PC-3 (cell line): ENCODE measurements around the gene CDC6.

Source experiments
- EZH2 ChIP-seq: fragments of 300-600 bp; sonication (generic); IDR thresholded peaks from one replicate; pipeline ENCODE4 v1.6.1; 2017; ENCODE audit warnings: antibody characterized with exemption, mild to moderate bottlenecking, low read length; ENCODE audit not compliant: unreplicated experiment
- EZH2phosphoT487 ChIP-seq: fragments of 300-600 bp; sonication (generic); IDR thresholded peaks from 2 replicates; pipeline ENCODE4 v1.6.1; 2018; ENCODE audit warnings: mild to moderate bottlenecking, antibody characterized with exemption, low read length, borderline replicate concordance
- TF ChIP-seq, protein P1 (sequence below): fragments of 300-600 bp; sonication (generic); conservative IDR thresholded peaks from 2 replicates; pipeline ENCODE4 v1.5.1; 2017; ENCODE audit warnings: antibody characterized with exemption, low read depth, mild to moderate bottlenecking, low read length

DNA sequence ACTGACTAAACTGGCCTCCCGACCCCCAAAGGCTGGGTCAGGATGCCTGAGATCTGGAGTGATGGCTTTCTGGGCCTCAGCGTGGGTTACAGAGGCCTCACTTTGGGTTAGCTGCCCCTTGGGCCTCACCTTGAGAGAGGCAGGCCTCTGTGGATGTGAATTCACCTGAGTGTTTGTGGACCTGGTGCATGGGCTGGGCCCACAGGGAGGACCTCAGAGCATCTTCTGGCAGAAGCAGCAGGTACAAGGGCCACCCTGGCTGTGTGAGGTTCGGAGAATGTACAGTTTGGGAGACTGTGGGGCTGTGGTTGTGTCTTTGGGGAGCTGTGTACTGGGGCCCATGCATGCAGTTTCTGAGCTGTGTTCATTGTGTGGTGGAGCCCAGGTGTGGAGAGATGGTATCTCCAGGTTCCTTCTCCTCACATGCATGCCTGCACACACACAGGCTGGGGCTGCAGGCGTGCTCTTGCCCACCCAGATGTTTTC lies 39.6 kb downstream of the CDC6 start:
- TF ChIP-seq, protein P1, sequence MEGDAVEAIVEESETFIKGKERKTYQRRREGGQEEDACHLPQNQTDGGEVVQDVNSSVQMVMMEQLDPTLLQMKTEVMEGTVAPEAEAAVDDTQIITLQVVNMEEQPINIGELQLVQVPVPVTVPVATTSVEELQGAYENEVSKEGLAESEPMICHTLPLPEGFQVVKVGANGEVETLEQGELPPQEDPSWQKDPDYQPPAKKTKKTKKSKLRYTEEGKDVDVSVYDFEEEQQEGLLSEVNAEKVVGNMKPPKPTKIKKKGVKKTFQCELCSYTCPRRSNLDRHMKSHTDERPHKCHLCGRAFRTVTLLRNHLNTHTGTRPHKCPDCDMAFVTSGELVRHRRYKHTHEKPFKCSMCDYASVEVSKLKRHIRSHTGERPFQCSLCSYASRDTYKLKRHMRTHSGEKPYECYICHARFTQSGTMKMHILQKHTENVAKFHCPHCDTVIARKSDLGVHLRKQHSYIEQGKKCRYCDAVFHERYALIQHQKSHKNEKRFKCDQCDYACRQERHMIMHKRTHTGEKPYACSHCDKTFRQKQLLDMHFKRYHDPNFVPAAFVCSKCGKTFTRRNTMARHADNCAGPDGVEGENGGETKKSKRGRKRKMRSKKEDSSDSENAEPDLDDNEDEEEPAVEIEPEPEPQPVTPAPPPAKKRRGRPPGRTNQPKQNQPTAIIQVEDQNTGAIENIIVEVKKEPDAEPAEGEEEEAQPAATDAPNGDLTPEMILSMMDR = no peak
- TF ChIP-seq EZH2 (no peak), EZH2phosphoT487 (no peak)
